Camera-type eye (tissue), 1 donor: ENCODE measurements around the gene CCDC179. TPM values are rescaled to one million over a fixed set of nuclear protein-coding genes. Genes with fewer than 3 reads are reported as not detected.

Experiments
- total RNA-seq: library from RNA; depleted of rRNA; stranded (reverse); fragments of >200 nt; gene quantifications from one replicate; pipeline ENCODE4 v1.2.3, GENCODE V29; 2014

The CCDC179 gene
- not detected for total RNA-seq

GRCh38 chr11:22860241-22860640, at the start of gene CCDC179:
TSS of gene CCDC179 (minus strand) at chr11:22860474. CDS start at chr11:22860421, 53 bp downstream.

GRCh38 chr11:22829231-22830081, 30.8 kb downstream of the CCDC179 start, which contains the start of gene SVIP:
TSS of gene SVIP (minus strand) at chr11:22829801. CDS start at chr11:22829748, 53 bp downstream.

Other genes starting within 250 kb of the CCDC179 start
- 21.4 TPM for gene FANCF, start 234.7 kb downstream of the CCDC179 start, total RNA-seq
- gene GAS2, start 193.9 kb downstream of the CCDC179 start, total RNA-seq, result 60.0 TPM
- 13.6 TPM for gene SVIP, start 30.7 kb downstream of the CCDC179 start, total RNA-seq